HG03064 (cell line): ENCODE measurements around the gene CDK5R1.
"Not testable (repeated sequence)": the region's sequence is repeated elsewhere in the genome, so short reads cannot be mapped to it uniquely, and the experiment has no call there.

Source experiments
- ATAC-seq: cut with Tn5 transposase; IDR thresholded peaks from one replicate; pipeline ENCODE4 v1.9.1; 2021; ENCODE audit warnings: low read depth; ENCODE audit not compliant: unreplicated experiment

Gene CDK5R1

GRCh38 chr17:32513579-32513978, 26.8 kb downstream of the CDK5R1 start:
- ATAC-seq = no peak

- no peak for ATAC-seq
Observed at GRCh38 chr17:32514606-32515005, 27.8 kb downstream of the CDK5R1 start.

- ATAC-seq = no peak
Observed at GRCh38 chr17:32515677-32516383, 29.0 kb downstream of the CDK5R1 start.

- no peak for ATAC-seq
Observed at GRCh38 chr17:32516450-32516849, 29.7 kb downstream of the CDK5R1 start.

GRCh38 chr17:32516940-32517701, 30.3 kb downstream of the CDK5R1 start:
- no peak for ATAC-seq

GRCh38 chr17:32517982-32518381, 31.2 kb downstream of the CDK5R1 start:
- no peak for ATAC-seq

- no peak for ATAC-seq
Observed at GRCh38 chr17:32518646-32519227, 31.9 kb downstream of the CDK5R1 start.

GRCh38 chr17:32519228-32520103, 32.7 kb downstream of the CDK5R1 start:
- ATAC-seq = no peak

GRCh38 chr17:32520104-32520701, 33.4 kb downstream of the CDK5R1 start:
- no peak for ATAC-seq

- ATAC-seq = no peak
Observed at GRCh38 chr17:32520737-32521404, 34.1 kb downstream of the CDK5R1 start.

GRCh38 chr17:32523017-32523680, 36.4 kb downstream of the CDK5R1 start:
- peak; percentile 42 for ATAC-seq

- peak; percentile 42 for ATAC-seq
Observed at GRCh38 chr17:32523827-32524552, 37.2 kb downstream of the CDK5R1 start.

GRCh38 chr17:32524553-32524880, 37.7 kb downstream of the CDK5R1 start:
- not testable (repeated sequence) for ATAC-seq

- no peak for ATAC-seq
Observed at GRCh38 chr17:32525122-32525521, 38.3 kb downstream of the CDK5R1 start.

GRCh38 chr17:32527146-32527545, 40.4 kb downstream of the CDK5R1 start:
- no peak for ATAC-seq

GRCh38 chr17:32528825-32529224, 42.0 kb downstream of the CDK5R1 start:
- no peak for ATAC-seq

- ATAC-seq = no peak
Observed at GRCh38 chr17:32529604-32530003, 42.8 kb downstream of the CDK5R1 start.

- ATAC-seq = no peak
Observed at GRCh38 chr17:32533296-32533695, 46.5 kb downstream of the CDK5R1 start.
